Vagina (tissue), 2 donors: Measurements from ENCODE around the gene LRMDA. TPM values are rescaled to one million over a fixed set of nuclear protein-coding genes. Genes with fewer than 3 reads are reported as not detected.

Experiments used
- DNase-seq, 2 donors: peaks; one replicate each; pipeline ENCODE4 v3.0.0-alpha.2; 2017; ENCODE audit errors: extremely low spot score in 2 of 2
- H3K27ac ChIP-seq: fragments of 200-600 bp; sonication (generic); one replicate; pipeline ENCODE4 v1.5.1; 2019
- H3K27me3 ChIP-seq: fragments of 200-600 bp; sonication (generic); one replicate; pipeline ENCODE4 v1.5.1; 2019
- H3K36me3 ChIP-seq, 2 donors: fragments of 200-600 bp; sonication (generic); one replicate each; pipeline ENCODE4 v1.5.1; 2017 to 2019
- H3K4me1 ChIP-seq: fragments of 200-600 bp; sonication (generic); one replicate; pipeline ENCODE4 v1.5.1; 2019
- H3K4me3 ChIP-seq, 2 donors: fragments of 200-600 bp; sonication (generic); 1 replicate in 1 of 2; 2 replicates in 1 of 2; pipeline ENCODE4 v1.5.1; 2016 to 2019
- H3K9me3 ChIP-seq: fragments of 200-600 bp; sonication (generic); one replicate; pipeline ENCODE4 v1.5.1; 2019
- CTCF ChIP-seq, 3 experiments: fragments of 450-650 bp in 2 of 3; fragments of 200-600 bp in 1 of 3; sonication (generic) in 1 of 3; IDR thresholded peaks; one replicate each; pipeline ENCODE4 v1.5.1; 2017 to 2019; ENCODE audit warnings: antibody characterized with exemption in 3 of 3, mild to moderate bottlenecking in 2 of 3, moderate library complexity in 2 of 3
- POLR2A ChIP-seq, 2 donors: fragments of 450-650 bp; IDR thresholded peaks; one replicate each; pipeline ENCODE4 v1.6.1; 2017; ENCODE audit warnings: antibody characterized with exemption in 2 of 2, mild to moderate bottlenecking in 2 of 2, moderate library complexity in 2 of 2
- POLR2AphosphoS5 ChIP-seq, 2 donors: sonication (generic); formaldehyde crosslinking; IDR thresholded peaks; one replicate each; pipeline ENCODE4 v1.9.0; 2017; ENCODE audit warnings: antibody characterized with exemption in 2 of 2, mild to moderate bottlenecking in 2 of 2, low read depth in 1 of 2; ENCODE audit not compliant: insufficient read depth in 1 of 2
- intact Hi-C: fragments of 100-400 bp; cut with DNase I; formaldehyde crosslinking; loops from one replicate; pipeline ENCODE4 v1.15.1; 2023
- total RNA-seq: library from RNA; depleted of rRNA; stranded (reverse); fragments of >200 nt; gene quantifications from one replicate; pipeline ENCODE4 v1.2.3, GENCODE V29; 2016

LRMDA gene
- total RNA-seq, 1 donor from 2014 or later: 22.6 TPM

GRCh38 chr10:76029782-76030181 lies 598.4 kb downstream of the LRMDA start:
- TF ChIP-seq POLR2A (IDR thresholded peaks at IDR 0.05): no peak
- no peak for TF ChIP-seq POLR2AphosphoS5 (IDR thresholded peaks at IDR 0.05; ENCODE audit: insufficient read depth in 1 of 2, low read depth in 1 of 2)
- TF ChIP-seq CTCF (IDR thresholded peaks at IDR 0.05): no peak
- Histone ChIP-seq H3K27me3 (no peaks in the 10 kb centered on the region), H3K27ac (no peak overlapping the region), H3K4me3 (no peak overlapping the region), H3K4me1 (peaks cover 17% of the 10 kb centered on the region), H3K9me3 (no peaks in the 10 kb centered on the region), H3K36me3 (no peaks in the 10 kb centered on the region)
- DNase-seq: no peak
- intact Hi-C loops: no loop called here

- H3K4me1 ChIP-seq: peaks cover 17% of the 10 kb centered on the region
- no peak for DNase-seq
- no peaks in the 10 kb centered on the region for H3K9me3 ChIP-seq
- H3K36me3 ChIP-seq: no peaks in the 10 kb centered on the region
- no peak for TF ChIP-seq CTCF (IDR thresholded peaks at IDR 0.05)
- no peak for TF ChIP-seq POLR2AphosphoS5 (IDR thresholded peaks at IDR 0.05; ENCODE audit: insufficient read depth in 1 of 2, low read depth in 1 of 2)
- no peaks in the 10 kb centered on the region for H3K27me3 ChIP-seq
- no peak overlapping the region for H3K4me3 ChIP-seq
- no peak overlapping the region for H3K27ac ChIP-seq
- intact Hi-C loops: no loop called here
Measured at GRCh38 chr10:76031099-76031498, 599.7 kb downstream of the LRMDA start.

GRCh38 chr10:76031769-76032699 lies 600.6 kb downstream of the LRMDA start:
- no peak overlapping the region for H3K27ac ChIP-seq
- intact Hi-C loops: no loop called here
- H3K36me3 ChIP-seq: no peaks in the 10 kb centered on the region
- no peaks in the 10 kb centered on the region for H3K9me3 ChIP-seq
- peaks cover 17% of the 10 kb centered on the region for H3K4me1 ChIP-seq
- H3K4me3 ChIP-seq: no peak overlapping the region
- TF ChIP-seq POLR2A (IDR thresholded peaks at IDR 0.05) (no peak), CTCF (IDR thresholded peaks at IDR 0.05) (no peak), POLR2AphosphoS5 (IDR thresholded peaks at IDR 0.05; ENCODE audit: insufficient read depth in 1 of 2, low read depth in 1 of 2) (no peak)
- no peak for DNase-seq
- no peaks in the 10 kb centered on the region for H3K27me3 ChIP-seq

GRCh38 chr10:76032700-76033039 lies 601.2 kb downstream of the LRMDA start:
- peaks cover 17% of the 10 kb centered on the region for H3K4me1 ChIP-seq
- H3K27ac ChIP-seq: no peak overlapping the region
- TF ChIP-seq POLR2AphosphoS5 (IDR thresholded peaks at IDR 0.05; ENCODE audit: insufficient read depth in 1 of 2, low read depth in 1 of 2): no peak
- no peak for TF ChIP-seq POLR2A (IDR thresholded peaks at IDR 0.05)
- no peak for TF ChIP-seq CTCF (IDR thresholded peaks at IDR 0.05)
- no peaks in the 10 kb centered on the region for H3K9me3 ChIP-seq
- H3K27me3 ChIP-seq: no peaks in the 10 kb centered on the region
- no peak for DNase-seq
- no peak overlapping the region for H3K4me3 ChIP-seq
- intact Hi-C loops: no loop called here
- no peaks in the 10 kb centered on the region for H3K36me3 ChIP-seq
